HEK293 (cell line): ENCODE measurements around the gene CHCHD2.
"Not testable (repeated sequence)": the region's sequence is repeated elsewhere in the genome, so short reads cannot be mapped to it uniquely, and the experiment has no call there.

Source experiments
- CTCF ChIA-PET: fragments of 350-600 bp; formaldehyde crosslinking; extraction: SDS; loops from one replicate; lab custom pipeline; 2021; ENCODE audit warnings: antibody characterized with exemption; lab: Yijun Ruan, JAX
- POLR2A ChIA-PET: fragments of 300-600 bp; formaldehyde crosslinking; extraction: SDS; loops from one replicate; lab custom pipeline; 2020; ENCODE audit warnings: antibody characterized with exemption, inconsistent platforms; lab: Yijun Ruan, JAX
- H3K27ac ChIP-seq: fragments of 200-500 bp; sonication (Bioruptor generic); 2 replicates; pipeline ENCODE4 v1.5.1; 2014; ENCODE audit warnings: low read depth, low read length, control low read depth, inconsistent platforms; ENCODE audit errors: extremely low read depth
- H3K36me3 ChIP-seq, 2 experiments: fragments of 200-500 bp in 1 of 2; sonication (Bioruptor generic) in 1 of 2; 1 replicate in 1 of 2; 2 replicates in 1 of 2; pipeline ENCODE4 v1.5.1; 2014 to 2017; ENCODE audit warnings: inconsistent platforms in 2 of 2, low read length in 2 of 2; ENCODE audit not compliant: control insufficient read depth in 2 of 2, insufficient read depth in 1 of 2
- H3K4me1 ChIP-seq: fragments of 200-500 bp; sonication (Bioruptor generic); 2 replicates; pipeline ENCODE4 v1.5.1; 2014; ENCODE audit warnings: mild to moderate bottlenecking, low read length, inconsistent platforms; ENCODE audit not compliant: control insufficient read depth, insufficient read depth
- H3K4me3 ChIP-seq: 2 replicates; pipeline ENCODE4 v1.5.1; 2011; ENCODE audit warnings: low read depth, mild to moderate bottlenecking, control low read depth, low read length, moderate library complexity
- H3K9me3 ChIP-seq: fragments of 200-500 bp; sonication (Bioruptor generic); 2 replicates; pipeline ENCODE4 v1.5.1; 2014; ENCODE audit warnings: low read depth, low read length, inconsistent platforms; ENCODE audit not compliant: control insufficient read depth, insufficient read depth
- HOXC10 ChIP-seq: sonication (generic); formaldehyde crosslinking; IDR thresholded peaks from 2 replicates; pipeline ENCODE4 v1.8.1; 2023; ENCODE audit warnings: mild to moderate bottlenecking, missing genetic modification reagents
- HOXD13 ChIP-seq: sonication (generic); formaldehyde crosslinking; IDR thresholded peaks from 2 replicates; pipeline ENCODE4 v1.8.0; 2022; ENCODE audit warnings: missing genetic modification reagents, borderline replicate concordance
- SP2 ChIP-seq: fragments of 450-650 bp; formaldehyde crosslinking; IDR thresholded peaks from 2 replicates; pipeline ENCODE4 v1.5.1; 2016; ENCODE audit warnings: missing biosample characterization, missing genetic modification characterization
- ZBTB7A ChIP-seq: fragments of 450-650 bp; formaldehyde crosslinking; IDR thresholded peaks from 2 replicates; pipeline ENCODE4 v1.5.1; 2016; ENCODE audit warnings: low read depth, missing biosample characterization, missing genetic modification characterization
- ZNF16 ChIP-seq: fragments of 450-650 bp; formaldehyde crosslinking; IDR thresholded peaks from 2 replicates; pipeline ENCODE4 v1.5.1; 2016; ENCODE audit warnings: low read depth, missing biosample characterization, missing genetic modification characterization
- ZNF169 ChIP-seq: fragments of 450-650 bp; formaldehyde crosslinking; IDR thresholded peaks from 2 replicates; pipeline ENCODE4 v1.5.1; 2016; ENCODE audit warnings: missing biosample characterization, missing genetic modification characterization
- ZNF214 ChIP-seq: fragments of 450-650 bp; formaldehyde crosslinking; IDR thresholded peaks from 2 replicates; pipeline ENCODE4 v1.5.1; 2017; ENCODE audit warnings: missing biosample characterization, mild to moderate bottlenecking, missing genetic modification characterization, borderline replicate concordance
- ZNF248 ChIP-seq: fragments of 450-650 bp; formaldehyde crosslinking; IDR thresholded peaks from 2 replicates; pipeline ENCODE4 v1.5.1; 2017; ENCODE audit warnings: missing biosample characterization, missing genetic modification characterization
- ZNF354C ChIP-seq: fragments of 450-650 bp; formaldehyde crosslinking; IDR thresholded peaks from 2 replicates; pipeline ENCODE4 v1.5.1; 2016; ENCODE audit warnings: missing biosample characterization, missing genetic modification characterization, low read depth, borderline replicate concordance
- ZNF768 ChIP-seq: fragments of 450-650 bp; formaldehyde crosslinking; IDR thresholded peaks from 2 replicates; pipeline ENCODE4 v1.5.1; 2018; ENCODE audit warnings: missing biosample characterization, mild to moderate bottlenecking, missing genetic modification characterization
- TF ChIP-seq, protein P1 (sequence below): sonication (generic); formaldehyde crosslinking; IDR thresholded peaks from 2 replicates; pipeline ENCODE4 v1.8.1; 2022; ENCODE audit warnings: mild to moderate bottlenecking, moderate library complexity, missing genetic modification reagents
- TF ChIP-seq, protein P2 (sequence below): fragments of 450-650 bp; formaldehyde crosslinking; IDR thresholded peaks from 2 replicates; pipeline ENCODE4 v1.5.1; 2016; ENCODE audit warnings: missing biosample characterization, missing genetic modification characterization
- TF ChIP-seq, protein P3 (sequence below): fragments of 450-650 bp; formaldehyde crosslinking; IDR thresholded peaks from 2 replicates; pipeline ENCODE4 v1.5.1; 2016; ENCODE audit warnings: missing biosample characterization, missing genetic modification characterization, borderline replicate concordance

CHCHD2 gene

DNA sequence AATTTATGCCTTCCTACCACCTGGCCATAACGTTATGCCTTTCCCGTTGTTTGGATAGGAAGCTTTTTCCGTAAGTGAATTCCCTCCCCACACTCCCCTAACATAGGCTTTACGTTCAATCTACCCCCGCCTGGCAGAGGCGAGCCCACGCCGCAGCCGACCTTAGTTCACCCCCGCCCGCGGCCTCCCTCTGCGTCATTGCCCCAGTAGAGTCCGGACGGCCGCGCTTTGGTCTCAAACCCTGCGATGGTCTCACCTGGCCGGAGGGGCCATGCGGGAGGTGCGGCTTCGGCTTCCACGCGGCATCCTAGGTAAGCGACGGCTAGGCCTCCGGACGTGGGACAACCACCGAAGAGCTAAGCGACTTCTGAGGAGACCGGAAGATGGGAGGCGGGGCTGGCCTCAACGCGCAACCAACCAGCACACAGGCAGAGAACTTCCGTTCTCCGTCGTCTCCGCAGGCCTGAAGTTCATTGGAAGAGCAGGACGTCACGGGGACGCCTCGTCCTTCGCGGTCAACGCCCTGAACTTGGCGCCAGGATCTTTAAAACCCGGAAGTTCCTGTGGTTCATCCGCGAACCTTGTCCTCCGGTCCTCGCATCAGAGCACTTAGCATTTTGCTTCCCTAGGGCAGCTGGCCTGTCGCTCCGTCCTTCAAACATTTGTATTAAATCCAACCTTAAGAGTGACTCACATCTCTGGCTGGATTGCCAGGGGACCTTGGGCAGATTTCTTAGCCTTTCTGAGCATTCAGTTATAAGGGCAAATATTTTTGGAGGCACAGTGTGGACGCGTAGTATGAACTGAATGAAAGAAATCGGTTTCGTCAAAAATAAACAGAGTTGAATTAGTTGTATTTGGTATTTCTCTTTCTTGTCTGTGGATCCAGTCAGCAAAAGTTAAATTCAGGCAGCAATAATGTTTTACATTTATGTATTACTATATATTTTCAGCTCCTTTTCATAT lies at the start of gene CHCHD2 (continued):
- TF ChIP-seq, protein P1, sequence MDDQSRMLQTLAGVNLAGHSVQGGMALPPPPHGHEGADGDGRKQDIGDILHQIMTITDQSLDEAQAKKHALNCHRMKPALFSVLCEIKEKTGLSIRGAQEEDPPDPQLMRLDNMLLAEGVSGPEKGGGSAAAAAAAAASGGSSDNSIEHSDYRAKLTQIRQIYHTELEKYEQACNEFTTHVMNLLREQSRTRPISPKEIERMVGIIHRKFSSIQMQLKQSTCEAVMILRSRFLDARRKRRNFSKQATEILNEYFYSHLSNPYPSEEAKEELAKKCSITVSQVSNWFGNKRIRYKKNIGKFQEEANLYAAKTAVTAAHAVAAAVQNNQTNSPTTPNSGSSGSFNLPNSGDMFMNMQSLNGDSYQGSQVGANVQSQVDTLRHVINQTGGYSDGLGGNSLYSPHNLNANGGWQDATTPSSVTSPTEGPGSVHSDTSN (CRISPR knock-in tag) = peak; percentile 92
- no peak for TF ChIP-seq ZBTB7A (tag by site-specific recombination)
- TF ChIP-seq, protein P2, sequence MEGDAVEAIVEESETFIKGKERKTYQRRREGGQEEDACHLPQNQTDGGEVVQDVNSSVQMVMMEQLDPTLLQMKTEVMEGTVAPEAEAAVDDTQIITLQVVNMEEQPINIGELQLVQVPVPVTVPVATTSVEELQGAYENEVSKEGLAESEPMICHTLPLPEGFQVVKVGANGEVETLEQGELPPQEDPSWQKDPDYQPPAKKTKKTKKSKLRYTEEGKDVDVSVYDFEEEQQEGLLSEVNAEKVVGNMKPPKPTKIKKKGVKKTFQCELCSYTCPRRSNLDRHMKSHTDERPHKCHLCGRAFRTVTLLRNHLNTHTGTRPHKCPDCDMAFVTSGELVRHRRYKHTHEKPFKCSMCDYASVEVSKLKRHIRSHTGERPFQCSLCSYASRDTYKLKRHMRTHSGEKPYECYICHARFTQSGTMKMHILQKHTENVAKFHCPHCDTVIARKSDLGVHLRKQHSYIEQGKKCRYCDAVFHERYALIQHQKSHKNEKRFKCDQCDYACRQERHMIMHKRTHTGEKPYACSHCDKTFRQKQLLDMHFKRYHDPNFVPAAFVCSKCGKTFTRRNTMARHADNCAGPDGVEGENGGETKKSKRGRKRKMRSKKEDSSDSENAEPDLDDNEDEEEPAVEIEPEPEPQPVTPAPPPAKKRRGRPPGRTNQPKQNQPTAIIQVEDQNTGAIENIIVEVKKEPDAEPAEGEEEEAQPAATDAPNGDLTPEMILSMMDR (tag by site-specific recombination) = no peak
- peak; percentile 95 for TF ChIP-seq SP2 (tag by site-specific recombination)
- TF ChIP-seq ZNF169 = no peak
- TF ChIP-seq ZNF214 (tag by site-specific recombination) = no peak
- no peak for TF ChIP-seq ZNF768
- TF ChIP-seq ZNF354C (tag by site-specific recombination) = no peak
- TF ChIP-seq HOXC10 (CRISPR knock-in tag) = no peak
- TF ChIP-seq HOXD13 (CRISPR knock-in tag) = no peak
- TF ChIP-seq ZNF16 = no peak
- no peak for TF ChIP-seq ZNF248
- TF ChIP-seq, protein P3, sequence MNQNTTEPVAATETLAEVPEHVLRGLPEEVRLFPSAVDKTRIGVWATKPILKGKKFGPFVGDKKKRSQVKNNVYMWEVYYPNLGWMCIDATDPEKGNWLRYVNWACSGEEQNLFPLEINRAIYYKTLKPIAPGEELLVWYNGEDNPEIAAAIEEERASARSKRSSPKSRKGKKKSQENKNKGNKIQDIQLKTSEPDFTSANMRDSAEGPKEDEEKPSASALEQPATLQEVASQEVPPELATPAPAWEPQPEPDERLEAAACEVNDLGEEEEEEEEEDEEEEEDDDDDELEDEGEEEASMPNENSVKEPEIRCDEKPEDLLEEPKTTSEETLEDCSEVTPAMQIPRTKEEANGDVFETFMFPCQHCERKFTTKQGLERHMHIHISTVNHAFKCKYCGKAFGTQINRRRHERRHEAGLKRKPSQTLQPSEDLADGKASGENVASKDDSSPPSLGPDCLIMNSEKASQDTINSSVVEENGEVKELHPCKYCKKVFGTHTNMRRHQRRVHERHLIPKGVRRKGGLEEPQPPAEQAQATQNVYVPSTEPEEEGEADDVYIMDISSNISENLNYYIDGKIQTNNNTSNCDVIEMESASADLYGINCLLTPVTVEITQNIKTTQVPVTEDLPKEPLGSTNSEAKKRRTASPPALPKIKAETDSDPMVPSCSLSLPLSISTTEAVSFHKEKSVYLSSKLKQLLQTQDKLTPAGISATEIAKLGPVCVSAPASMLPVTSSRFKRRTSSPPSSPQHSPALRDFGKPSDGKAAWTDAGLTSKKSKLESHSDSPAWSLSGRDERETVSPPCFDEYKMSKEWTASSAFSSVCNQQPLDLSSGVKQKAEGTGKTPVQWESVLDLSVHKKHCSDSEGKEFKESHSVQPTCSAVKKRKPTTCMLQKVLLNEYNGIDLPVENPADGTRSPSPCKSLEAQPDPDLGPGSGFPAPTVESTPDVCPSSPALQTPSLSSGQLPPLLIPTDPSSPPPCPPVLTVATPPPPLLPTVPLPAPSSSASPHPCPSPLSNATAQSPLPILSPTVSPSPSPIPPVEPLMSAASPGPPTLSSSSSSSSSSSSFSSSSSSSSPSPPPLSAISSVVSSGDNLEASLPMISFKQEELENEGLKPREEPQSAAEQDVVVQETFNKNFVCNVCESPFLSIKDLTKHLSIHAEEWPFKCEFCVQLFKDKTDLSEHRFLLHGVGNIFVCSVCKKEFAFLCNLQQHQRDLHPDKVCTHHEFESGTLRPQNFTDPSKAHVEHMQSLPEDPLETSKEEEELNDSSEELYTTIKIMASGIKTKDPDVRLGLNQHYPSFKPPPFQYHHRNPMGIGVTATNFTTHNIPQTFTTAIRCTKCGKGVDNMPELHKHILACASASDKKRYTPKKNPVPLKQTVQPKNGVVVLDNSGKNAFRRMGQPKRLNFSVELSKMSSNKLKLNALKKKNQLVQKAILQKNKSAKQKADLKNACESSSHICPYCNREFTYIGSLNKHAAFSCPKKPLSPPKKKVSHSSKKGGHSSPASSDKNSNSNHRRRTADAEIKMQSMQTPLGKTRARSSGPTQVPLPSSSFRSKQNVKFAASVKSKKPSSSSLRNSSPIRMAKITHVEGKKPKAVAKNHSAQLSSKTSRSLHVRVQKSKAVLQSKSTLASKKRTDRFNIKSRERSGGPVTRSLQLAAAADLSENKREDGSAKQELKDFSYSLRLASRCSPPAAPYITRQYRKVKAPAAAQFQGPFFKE (tag by site-specific recombination) = no peak

DNA sequence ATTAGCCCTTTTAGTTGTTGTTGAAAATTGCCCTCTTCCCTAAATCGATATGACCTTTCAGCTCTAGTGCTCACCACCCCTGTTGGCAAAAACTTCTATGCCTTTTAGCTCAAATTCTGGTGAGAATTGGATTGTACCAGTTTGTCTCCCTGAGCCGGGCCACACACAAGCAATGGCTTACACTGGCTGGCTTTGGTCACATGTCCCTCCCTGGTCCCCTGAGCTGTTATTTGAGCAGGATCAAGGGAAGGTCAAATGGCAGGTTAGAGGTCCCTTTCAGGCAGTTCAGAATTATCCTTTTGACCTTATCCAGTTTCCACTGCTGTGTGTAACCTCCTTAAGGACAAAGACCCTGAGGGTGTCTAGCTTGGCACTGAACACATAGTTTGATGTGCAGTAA lies 24.8 kb upstream of the CHCHD2 start:
- H3K9me3 ChIP-seq, H3K4me1 ChIP-seq, H3K4me3 ChIP-seq, H3K36me3 ChIP-seq, H3K27ac ChIP-seq, POLR2A ChIA-PET: not testable (repeated sequence)
- CTCF ChIA-PET = interaction anchor here (0.7 kb wide), 1 partner anchor 479 kb away, joined by 4 read pairs; no protein-coding TSS in a partner anchor
